ENCODE measurements around the gene TOR1A.
"Not testable (repeated sequence)": the region's sequence is repeated elsewhere in the genome, so short reads cannot be mapped to it uniquely, and the experiment has no call there.

Gene TOR1A

GRCh38 chr9:129781131-129781530, 42.8 kb downstream of the TOR1A start:
- no peak for TF ChIP-seq CTCF (conservative IDR thresholded peaks at IDR 0.05; ENCODE audit: low read length)
- H3K4me3 ChIP-seq (ENCODE audit: low read length), result no peak overlapping the region
- DNase-seq (ENCODE audit: low read depth), result no peak

GRCh38 chr9:129779560-129780190, 44.3 kb downstream of the TOR1A start:
- H3K4me3 ChIP-seq (ENCODE audit: low read length), result no peak overlapping the region

GRCh38 chr9:129778469-129778868, 45.5 kb downstream of the TOR1A start:
- no peak for TF ChIP-seq CTCF (conservative IDR thresholded peaks at IDR 0.05; ENCODE audit: low read length)
- DNase-seq (ENCODE audit: low read depth), result no peak
- no peak overlapping the region for H3K4me3 ChIP-seq (ENCODE audit: low read length)

More at GRCh38 chr9:129779560-129780190, 44.3 kb downstream of the TOR1A start:
- TF ChIP-seq CTCF (conservative IDR thresholded peaks at IDR 0.05; ENCODE audit: low read length), result no peak
- DNase-seq (ENCODE audit: low read depth), result no peak

GRCh38 chr9:129777769-129778130, 46.2 kb downstream of the TOR1A start:
- DNase-seq (ENCODE audit: low read depth), result no peak
- TF ChIP-seq CTCF (conservative IDR thresholded peaks at IDR 0.05; ENCODE audit: low read length), result no peak
- no peak overlapping the region for H3K4me3 ChIP-seq (ENCODE audit: low read length)

- H3K4me3 ChIP-seq (ENCODE audit: low read length), result peak overlapping the region; percentile 45
- no peak for TF ChIP-seq CTCF (conservative IDR thresholded peaks at IDR 0.05; ENCODE audit: low read length)
- peak; percentile 99 for DNase-seq (ENCODE audit: low read depth)
Measured at GRCh38 chr9:129776938-129777768, 46.8 kb downstream of the TOR1A start.

GRCh38 chr9:129776566-129776937, 47.4 kb downstream of the TOR1A start:
- peak; percentile 56 for DNase-seq (ENCODE audit: low read depth)
- TF ChIP-seq CTCF (conservative IDR thresholded peaks at IDR 0.05; ENCODE audit: low read length), result no peak
- peak overlapping the region; percentile 45 for H3K4me3 ChIP-seq (ENCODE audit: low read length)

GRCh38 chr9:129776096-129776495, 47.8 kb downstream of the TOR1A start:
- H3K4me3 ChIP-seq (ENCODE audit: low read length); DNase-seq (ENCODE audit: low read depth): not testable (repeated sequence)
